Peyer's patch (tissue), 4 donors: ENCODE data around the gene KCNJ3. TPM values are rescaled to one million over a fixed set of nuclear protein-coding genes. Genes with fewer than 3 reads are reported as not detected.

Experiments used
- DNase-seq, 3 donors: peaks; one replicate each; pipeline ENCODE4 v3.0.0-alpha.2; 2017 to 2019
- H3K27ac ChIP-seq, 4 donors: fragments of 200-600 bp; sonication (generic); one replicate each; pipeline ENCODE4 v1.5.1; 2016 to 2019
- H3K27me3 ChIP-seq, 2 donors: fragments of 200-600 bp; sonication (generic); one replicate each; pipeline ENCODE4 v1.5.1; 2019
- H3K36me3 ChIP-seq, 3 donors: fragments of 200-600 bp; sonication (generic); one replicate each; pipeline ENCODE4 v1.5.1; 2016 to 2019
- H3K4me1 ChIP-seq, 4 donors: fragments of 200-600 bp; sonication (generic); one replicate each; pipeline ENCODE4 v1.5.1; 2016 to 2019
- H3K4me3 ChIP-seq, 4 donors: fragments of 200-600 bp; sonication (generic); 1 replicate in 3 of 4; 2 replicates in 1 of 4; pipeline ENCODE4 v1.5.1; 2016 to 2019; ENCODE audit warnings: mild to moderate bottlenecking in 1 of 4
- H3K9me3 ChIP-seq, 4 donors: fragments of 200-600 bp; sonication (generic); one replicate each; pipeline ENCODE4 v1.5.1; 2016 to 2019; ENCODE audit warnings: mild to moderate bottlenecking in 1 of 4
- POLR2A ChIP-seq, 2 donors: fragments of 450-650 bp; IDR thresholded peaks; one replicate each; pipeline ENCODE4 v1.5.1; 2017; ENCODE audit warnings: antibody characterized with exemption in 2 of 2, mild to moderate bottlenecking in 2 of 2, moderate library complexity in 2 of 2
- total RNA-seq, 4 donors: library from RNA; depleted of rRNA; stranded (reverse); fragments of >200 nt; gene quantifications; one replicate each; pipeline ENCODE4 v1.1.0, GENCODE V29; 2016
- TF ChIP-seq, protein P1 (sequence below), 6 experiments: fragments of 450-650 bp in 4 of 6; fragments of 200-600 bp in 2 of 6; sonication (generic) in 1 of 6; IDR thresholded peaks; one replicate each; pipeline ENCODE4 v1.5.1; 2017 to 2019; ENCODE audit warnings: antibody characterized with exemption in 6 of 6, mild to moderate bottlenecking in 3 of 6, moderate library complexity in 1 of 6

Gene KCNJ3, protein sequence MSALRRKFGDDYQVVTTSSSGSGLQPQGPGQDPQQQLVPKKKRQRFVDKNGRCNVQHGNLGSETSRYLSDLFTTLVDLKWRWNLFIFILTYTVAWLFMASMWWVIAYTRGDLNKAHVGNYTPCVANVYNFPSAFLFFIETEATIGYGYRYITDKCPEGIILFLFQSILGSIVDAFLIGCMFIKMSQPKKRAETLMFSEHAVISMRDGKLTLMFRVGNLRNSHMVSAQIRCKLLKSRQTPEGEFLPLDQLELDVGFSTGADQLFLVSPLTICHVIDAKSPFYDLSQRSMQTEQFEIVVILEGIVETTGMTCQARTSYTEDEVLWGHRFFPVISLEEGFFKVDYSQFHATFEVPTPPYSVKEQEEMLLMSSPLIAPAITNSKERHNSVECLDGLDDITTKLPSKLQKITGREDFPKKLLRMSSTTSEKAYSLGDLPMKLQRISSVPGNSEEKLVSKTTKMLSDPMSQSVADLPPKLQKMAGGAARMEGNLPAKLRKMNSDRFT
- 10 to 100 TPM in 3 of 4 donors, 1 to 10 TPM in 1; 6.6 to 27.3 (median 22.2) TPM for total RNA-seq

DNA sequence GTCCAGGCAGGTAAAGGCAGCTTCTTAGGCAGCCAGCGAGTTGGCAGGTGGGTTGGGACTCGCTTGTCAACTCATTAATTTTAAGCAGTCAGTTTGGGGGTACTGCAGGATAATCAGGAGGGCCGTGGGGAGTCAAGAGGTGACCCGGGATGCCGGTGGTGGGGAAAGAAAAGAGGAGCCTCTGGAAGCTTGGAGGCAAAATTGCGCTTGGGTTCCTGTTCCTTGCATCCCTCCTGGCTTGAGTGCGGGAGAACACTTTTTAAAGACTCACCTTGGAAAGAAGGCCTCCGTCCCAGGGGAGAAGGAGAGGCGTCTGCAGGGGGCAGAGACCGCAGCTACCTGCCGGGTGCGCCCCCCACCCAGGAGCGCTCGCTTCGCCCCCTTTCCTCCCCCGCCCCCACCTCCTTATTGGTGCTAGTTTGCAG is at the start of gene KCNJ3:
TSS of gene KCNJ3 (plus strand) at position 400 of the 425 bp plus-strand sequence. CDS start 81 bp downstream, outside the sequence.
- H3K27me3 ChIP-seq: no peaks in the 10 kb centered on the region
- TF ChIP-seq, protein P1, sequence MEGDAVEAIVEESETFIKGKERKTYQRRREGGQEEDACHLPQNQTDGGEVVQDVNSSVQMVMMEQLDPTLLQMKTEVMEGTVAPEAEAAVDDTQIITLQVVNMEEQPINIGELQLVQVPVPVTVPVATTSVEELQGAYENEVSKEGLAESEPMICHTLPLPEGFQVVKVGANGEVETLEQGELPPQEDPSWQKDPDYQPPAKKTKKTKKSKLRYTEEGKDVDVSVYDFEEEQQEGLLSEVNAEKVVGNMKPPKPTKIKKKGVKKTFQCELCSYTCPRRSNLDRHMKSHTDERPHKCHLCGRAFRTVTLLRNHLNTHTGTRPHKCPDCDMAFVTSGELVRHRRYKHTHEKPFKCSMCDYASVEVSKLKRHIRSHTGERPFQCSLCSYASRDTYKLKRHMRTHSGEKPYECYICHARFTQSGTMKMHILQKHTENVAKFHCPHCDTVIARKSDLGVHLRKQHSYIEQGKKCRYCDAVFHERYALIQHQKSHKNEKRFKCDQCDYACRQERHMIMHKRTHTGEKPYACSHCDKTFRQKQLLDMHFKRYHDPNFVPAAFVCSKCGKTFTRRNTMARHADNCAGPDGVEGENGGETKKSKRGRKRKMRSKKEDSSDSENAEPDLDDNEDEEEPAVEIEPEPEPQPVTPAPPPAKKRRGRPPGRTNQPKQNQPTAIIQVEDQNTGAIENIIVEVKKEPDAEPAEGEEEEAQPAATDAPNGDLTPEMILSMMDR (IDR thresholded peaks at IDR 0.05): no peak
- no peak for TF ChIP-seq POLR2A (IDR thresholded peaks at IDR 0.05)
- H3K4me1 ChIP-seq: no peaks in the 10 kb centered on the region
- peak within 1 kb of the TSS in 3 of 4 donors; percentile 58 to 92 (median 82) for H3K27ac ChIP-seq
- H3K4me3 ChIP-seq: peak within 1 kb of the TSS in 3 of 4 donors; percentile 39 to 79 (median 77)
- no peaks in the 10 kb centered on the region for H3K9me3 ChIP-seq
- H3K36me3 ChIP-seq: no peaks in the 10 kb centered on the region
- peak in 1 of 3 donors; percentile 57 for DNase-seq

DNA sequence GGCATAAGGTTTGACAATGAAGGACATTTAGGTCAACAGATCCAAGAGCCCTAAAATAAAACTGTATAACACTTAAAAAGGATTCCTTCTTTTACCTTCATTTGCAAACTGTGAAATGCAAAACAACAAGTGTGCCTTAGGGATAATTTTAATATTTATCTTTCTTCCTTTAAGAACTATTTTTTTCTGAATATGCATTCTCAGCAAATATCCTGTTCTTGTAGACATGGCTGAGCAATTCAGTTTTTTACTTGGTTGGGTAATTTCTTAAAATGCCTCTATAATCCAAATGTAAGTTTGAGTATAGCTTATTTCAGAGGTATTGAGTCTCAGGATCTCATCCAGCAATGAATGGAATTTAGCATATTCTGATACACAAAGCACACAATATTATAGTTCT is 43.0 kb upstream of the KCNJ3 start:
- H3K4me3 ChIP-seq: no peak overlapping the region
- TF ChIP-seq POLR2A (IDR thresholded peaks at IDR 0.05): no peak
- TF ChIP-seq, protein P1 (IDR thresholded peaks at IDR 0.05): no peak
- no peaks in the 10 kb centered on the region for H3K9me3 ChIP-seq
- DNase-seq: no peak
- no peaks in the 10 kb centered on the region for H3K4me1 ChIP-seq
- H3K36me3 ChIP-seq: no peaks in the 10 kb centered on the region
- H3K27ac ChIP-seq: no peak overlapping the region
- H3K27me3 ChIP-seq: no peaks in the 10 kb centered on the region

DNA sequence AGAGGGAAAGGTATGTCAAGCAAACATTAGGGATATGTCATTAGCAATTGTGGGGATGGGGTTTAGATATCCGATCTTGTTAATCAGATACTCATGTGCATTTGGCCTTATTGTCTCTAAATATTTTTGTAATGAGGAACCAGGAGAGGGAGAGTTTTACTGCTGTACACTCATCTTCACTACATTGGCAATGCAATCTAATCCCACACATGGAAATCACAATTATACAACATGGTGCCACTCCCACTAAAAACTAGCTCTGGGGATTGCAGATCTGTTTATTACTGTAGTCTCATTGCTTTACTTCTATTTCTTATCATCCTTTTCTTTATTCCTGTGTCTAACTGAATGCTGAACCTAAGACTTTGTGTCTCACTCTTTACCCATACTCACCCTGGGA is 39.6 kb upstream of the KCNJ3 start:
- TF ChIP-seq POLR2A (IDR thresholded peaks at IDR 0.05): no peak

DNA sequence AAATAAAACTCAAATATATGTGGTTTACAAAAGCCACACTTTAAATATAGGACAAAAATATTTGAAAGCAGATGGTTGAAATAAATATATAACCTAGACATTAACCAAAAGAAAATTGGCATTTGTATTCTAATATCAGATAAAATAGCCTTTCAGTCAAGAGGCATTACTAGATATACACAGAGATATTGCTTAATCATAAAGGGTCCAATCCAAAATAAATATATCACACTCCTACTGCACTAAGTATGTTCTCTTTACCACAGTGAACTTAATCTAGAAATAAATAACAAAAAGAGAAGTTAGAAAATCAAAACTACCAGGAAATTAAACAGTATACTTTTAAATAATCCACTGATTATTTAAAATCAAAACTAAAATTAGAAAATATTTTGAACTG is 34.2 kb upstream of the KCNJ3 start:
- no peaks in the 10 kb centered on the region for H3K36me3 ChIP-seq
- no peaks in the 10 kb centered on the region for H3K9me3 ChIP-seq
- H3K4me3 ChIP-seq: no peak overlapping the region
- no peak for TF ChIP-seq POLR2A (IDR thresholded peaks at IDR 0.05)
- TF ChIP-seq, protein P1 (IDR thresholded peaks at IDR 0.05): no peak
- no peaks in the 10 kb centered on the region for H3K4me1 ChIP-seq
- no peak overlapping the region for H3K27ac ChIP-seq
- no peak for DNase-seq
- no peaks in the 10 kb centered on the region for H3K27me3 ChIP-seq

More for the DNA sequence above, 39.6 kb upstream of the KCNJ3 start:
- Histone ChIP-seq H3K27me3 (no peaks in the 10 kb centered on the region), H3K27ac (no peak overlapping the region), H3K4me3 (no peak overlapping the region), H3K9me3 (no peaks in the 10 kb centered on the region), H3K36me3 (no peaks in the 10 kb centered on the region), H3K4me1 (no peaks in the 10 kb centered on the region)
- DNase-seq: no peak

DNA sequence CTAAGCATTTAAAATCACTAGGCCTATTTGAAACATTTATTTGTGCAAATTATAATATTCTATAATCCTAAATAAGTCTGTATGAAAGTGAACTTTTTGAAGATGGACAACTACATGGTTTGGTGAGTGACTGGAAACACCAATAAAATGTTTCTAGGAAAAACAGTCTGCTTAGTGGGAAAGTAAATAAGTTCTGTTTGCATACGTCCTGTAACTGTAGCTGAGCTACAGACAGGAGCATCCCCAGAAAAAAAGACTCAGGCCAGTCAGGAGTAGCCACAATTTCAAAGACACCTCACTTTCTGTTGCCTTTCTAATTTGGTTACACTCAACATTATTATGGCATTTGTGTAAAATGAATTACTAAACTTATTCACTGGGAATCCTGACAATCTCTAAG is 28.4 kb upstream of the KCNJ3 start:
- H3K27me3 ChIP-seq: no peaks in the 10 kb centered on the region
- DNase-seq: no peak
- no peak overlapping the region for H3K27ac ChIP-seq
- TF ChIP-seq, protein P1 (IDR thresholded peaks at IDR 0.05): no peak
- no peak for TF ChIP-seq POLR2A (IDR thresholded peaks at IDR 0.05)
- H3K4me3 ChIP-seq: no peak overlapping the region
- no peaks in the 10 kb centered on the region for H3K9me3 ChIP-seq
- H3K36me3 ChIP-seq: no peaks in the 10 kb centered on the region
- H3K4me1 ChIP-seq: no peaks in the 10 kb centered on the region

DNA sequence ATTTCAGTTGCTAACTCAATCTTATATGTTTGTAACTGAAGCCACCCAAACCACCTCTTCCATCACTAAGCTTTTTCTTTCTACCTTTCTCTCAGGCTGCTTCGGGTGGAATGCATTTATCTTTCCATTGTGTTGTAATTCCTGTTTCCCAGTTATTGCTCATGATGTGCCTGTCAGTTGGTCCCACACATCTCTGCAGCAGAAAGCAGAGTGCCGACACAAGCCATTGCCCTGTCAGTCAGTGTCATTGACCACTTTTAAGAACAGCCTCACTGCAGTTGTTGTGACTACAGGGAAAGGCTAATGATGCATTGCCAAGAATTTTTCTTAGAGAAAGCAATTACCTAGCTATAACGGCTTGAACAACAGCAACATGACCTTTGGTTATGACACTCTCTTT is 24.8 kb upstream of the KCNJ3 start:
- H3K27me3 ChIP-seq: no peaks in the 10 kb centered on the region
- TF ChIP-seq POLR2A (IDR thresholded peaks at IDR 0.05): no peak
- TF ChIP-seq, protein P1 (IDR thresholded peaks at IDR 0.05): no peak
- no peaks in the 10 kb centered on the region for H3K4me1 ChIP-seq
- no peak overlapping the region for H3K4me3 ChIP-seq
- DNase-seq: no peak
- no peak overlapping the region for H3K27ac ChIP-seq
- no peaks in the 10 kb centered on the region for H3K36me3 ChIP-seq
- H3K9me3 ChIP-seq: no peaks in the 10 kb centered on the region
